MM.1S (cell line): ENCODE results near the gene HTR1A.

Source experiments
- CTCF ChIP-seq: fragments of 300-600 bp; sonication (generic); IDR thresholded peaks from 2 replicates; pipeline ENCODE4 v1.5.1; 2016; ENCODE audit warnings: antibody characterized with exemption, low read length, mixed read lengths
- EZH2 ChIP-seq: fragments of 300-600 bp; sonication (generic); optimal IDR thresholded peaks from 2 replicates; pipeline ENCODE3; 2017; ENCODE audit warnings: low read depth, mild to moderate bottlenecking, antibody characterized with exemption, low read length, mixed read lengths

- TF ChIP-seq CTCF (no peak), EZH2 (no peak)
These were observed 24.8 kb upstream of the HTR1A start for GRCh38 chr5:63987053-63987452.
